ENCODE data around the gene C7orf25.

C7orf25 gene

DNA sequence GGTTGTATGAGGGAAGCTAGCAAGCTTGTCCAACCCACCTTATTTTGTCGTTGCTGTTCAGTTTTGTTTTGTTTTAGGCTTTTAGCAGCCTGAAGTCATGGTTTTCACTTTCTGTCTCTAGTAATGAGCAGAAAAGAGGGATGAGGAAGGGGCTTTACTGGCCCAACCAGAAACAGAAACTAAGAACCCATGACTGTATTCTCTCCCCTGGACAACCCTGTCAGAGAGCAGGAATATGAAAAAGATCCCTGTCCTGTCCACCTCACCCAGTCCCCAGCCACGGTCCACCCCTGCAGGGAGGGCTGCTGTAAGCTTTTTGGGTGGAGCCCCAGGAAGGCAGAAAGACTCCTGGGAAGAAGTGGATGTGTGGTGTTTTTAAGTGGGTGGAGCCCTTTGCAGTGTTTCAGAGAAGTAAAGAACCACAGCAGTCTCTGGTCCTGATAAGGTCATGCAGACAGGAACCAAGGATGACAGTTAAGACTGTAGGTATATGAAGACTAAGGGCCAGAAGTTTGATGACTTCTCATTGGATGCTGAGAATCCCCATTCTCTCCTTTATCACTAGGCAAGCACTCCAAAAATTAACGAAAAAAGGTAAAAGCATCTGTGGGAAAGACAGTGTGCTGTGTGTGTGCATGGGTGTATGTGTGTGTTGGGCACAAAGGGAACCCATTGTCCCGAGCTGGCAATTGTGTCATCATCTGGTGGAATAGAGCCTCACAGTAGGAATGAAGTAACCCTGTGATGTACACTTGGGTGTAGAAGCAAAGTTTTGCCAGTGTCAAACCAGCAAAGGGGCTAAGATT is 34.2 kb upstream of the C7orf25 start:
- Histone ChIP-seq H3K36me3 (ENCODE audit: control insufficient read depth, insufficient read depth, low read length) (no peaks in the 10 kb centered on the region), H3K27me3 (replicated peaks; ENCODE audit: control insufficient read depth, insufficient read depth, low read length, poor library complexity, severe bottlenecking) (no peaks in the 10 kb centered on the region), H3K27ac (ENCODE audit: insufficient read depth, low read length, poor library complexity, severe bottlenecking) (no peak overlapping the region), H3K9me3 (ENCODE audit: control insufficient read depth, low read length) (no peaks in the 10 kb centered on the region), H3K4me1 (ENCODE audit: control insufficient read depth, insufficient read depth, low read length, poor library complexity, severe bottlenecking) (no peaks in the 10 kb centered on the region), H3K4me3 (ENCODE audit: insufficient read depth, low read depth, low read length, poor library complexity, severe bottlenecking) (no peak overlapping the region)
- DNase-seq, result no peak

DNA sequence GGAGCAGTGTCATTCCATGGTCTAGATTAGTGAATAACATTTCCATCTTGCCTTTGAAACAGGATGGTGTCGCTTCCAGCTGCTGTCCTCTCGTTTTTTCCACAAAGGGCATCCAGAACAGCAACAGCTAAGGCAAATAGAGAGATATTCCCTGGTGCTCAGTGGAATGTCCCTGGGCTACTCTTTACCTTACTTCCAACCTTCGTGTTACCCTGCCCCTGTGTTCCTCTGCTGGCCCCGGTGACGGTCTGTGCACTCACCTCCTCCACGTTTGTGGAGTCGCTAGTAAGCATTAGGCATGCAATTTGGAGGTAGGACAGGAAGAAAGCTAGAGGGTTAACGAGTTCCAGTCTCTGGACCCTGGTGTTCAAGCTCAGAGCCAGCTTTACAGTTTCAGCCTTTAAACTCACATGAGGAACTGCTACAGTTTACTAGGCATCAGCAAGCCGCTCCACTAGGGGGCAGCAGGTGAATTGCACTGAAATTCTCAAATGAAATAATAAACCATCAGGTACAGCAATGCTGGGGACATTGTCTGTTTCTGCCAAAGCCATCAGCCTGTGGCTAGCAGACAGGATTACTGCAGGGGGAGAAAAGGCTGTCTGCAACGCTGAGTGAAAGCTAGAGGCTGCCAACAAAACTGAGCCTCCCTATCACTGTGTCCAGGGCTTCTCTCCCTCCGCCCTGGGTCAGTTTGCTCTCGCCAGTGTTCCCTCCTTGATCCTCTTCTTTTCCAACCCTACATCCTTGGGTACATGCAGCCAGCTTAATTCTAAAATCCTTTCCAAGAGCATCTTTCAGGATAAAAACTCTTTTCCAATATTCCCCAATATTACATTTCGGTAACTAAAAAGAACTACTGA is 29.3 kb upstream of the C7orf25 start:
- peak; percentile 27 to 41 (median 32) for DNase-seq
- peaks cover 20% of the 10 kb centered on the region for H3K36me3 ChIP-seq (ENCODE audit: control insufficient read depth, insufficient read depth, low read length)
- no peak overlapping the region for H3K4me3 ChIP-seq (ENCODE audit: insufficient read depth, low read depth, low read length, poor library complexity, severe bottlenecking)
- H3K4me1 ChIP-seq (ENCODE audit: control insufficient read depth, insufficient read depth, low read length, poor library complexity, severe bottlenecking), result no peaks in the 10 kb centered on the region
- no peaks in the 10 kb centered on the region for H3K9me3 ChIP-seq (ENCODE audit: control insufficient read depth, low read length)
- no peaks in the 10 kb centered on the region for H3K27me3 ChIP-seq (replicated peaks; ENCODE audit: control insufficient read depth, insufficient read depth, low read length, poor library complexity, severe bottlenecking)
- H3K27ac ChIP-seq (ENCODE audit: insufficient read depth, low read length, poor library complexity, severe bottlenecking), result no peak overlapping the region

DNA sequence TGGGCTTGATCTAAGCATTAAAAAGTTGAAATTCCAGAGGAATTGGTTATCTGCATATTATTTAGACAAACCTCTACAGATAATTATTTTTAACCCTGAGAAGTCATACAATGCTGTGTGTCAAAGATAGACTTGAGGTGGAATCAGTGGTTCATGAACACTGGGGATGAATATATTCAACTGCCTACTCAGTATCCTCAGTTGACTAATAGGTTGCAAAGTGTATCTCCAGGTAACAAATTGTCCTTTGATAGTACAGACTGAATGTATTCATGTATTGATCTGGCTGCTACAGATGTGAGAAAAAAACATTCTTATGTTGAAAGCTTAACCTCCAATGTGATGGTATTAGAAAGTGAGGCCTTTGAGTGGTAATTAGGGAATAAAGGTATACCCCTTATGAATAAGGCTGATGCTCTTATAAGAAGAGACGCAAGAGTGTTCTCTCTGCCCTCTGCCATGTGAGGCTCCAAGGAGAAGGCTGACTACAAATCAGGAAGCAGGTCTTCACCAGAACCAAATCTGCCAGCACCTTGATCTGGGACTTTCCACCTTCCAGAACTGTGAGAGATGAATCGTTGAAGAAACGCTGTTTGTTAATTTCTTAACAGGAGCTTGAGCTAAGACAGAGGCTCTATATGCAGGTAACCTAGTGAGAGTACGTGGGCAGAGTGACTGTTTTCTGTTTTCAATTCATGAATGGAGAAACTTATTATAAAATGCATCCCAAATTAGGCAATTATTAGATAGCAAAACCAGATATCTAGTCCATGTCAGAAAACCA is 27.8 kb upstream of the C7orf25 start:
- no peak overlapping the region for H3K4me3 ChIP-seq (ENCODE audit: insufficient read depth, low read depth, low read length, poor library complexity, severe bottlenecking)
- H3K4me1 ChIP-seq (ENCODE audit: control insufficient read depth, insufficient read depth, low read length, poor library complexity, severe bottlenecking), result no peaks in the 10 kb centered on the region
- no peaks in the 10 kb centered on the region for H3K27me3 ChIP-seq (replicated peaks; ENCODE audit: control insufficient read depth, insufficient read depth, low read length, poor library complexity, severe bottlenecking)
- H3K27ac ChIP-seq (ENCODE audit: insufficient read depth, low read length, poor library complexity, severe bottlenecking), result no peak overlapping the region
- no peak for DNase-seq
- peaks cover 26% of the 10 kb centered on the region for H3K36me3 ChIP-seq (ENCODE audit: control insufficient read depth, insufficient read depth, low read length)
- H3K9me3 ChIP-seq (ENCODE audit: control insufficient read depth, low read length), result no peaks in the 10 kb centered on the region

DNA sequence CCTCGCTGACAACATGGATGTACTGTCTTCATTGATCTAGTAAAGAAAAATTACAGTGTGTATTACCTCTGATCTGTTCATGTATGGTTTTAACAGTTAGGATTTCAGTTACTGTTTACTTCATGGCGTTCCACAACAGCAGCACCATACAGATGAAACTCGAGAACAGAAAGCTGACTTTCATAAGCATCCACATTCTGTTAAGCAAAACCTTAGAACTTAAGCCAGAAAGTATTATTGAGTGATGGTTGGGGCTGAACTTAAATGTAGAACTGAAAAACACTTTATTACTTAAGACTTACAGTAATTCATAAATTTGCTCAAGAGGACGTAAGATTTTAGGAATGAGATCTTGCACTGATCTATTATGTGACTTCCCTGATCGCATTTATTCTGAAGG is 24.0 kb upstream of the C7orf25 start:
- peaks cover 26% of the 10 kb centered on the region for H3K36me3 ChIP-seq (ENCODE audit: control insufficient read depth, insufficient read depth, low read length)
- peaks cover 9% of the 10 kb centered on the region for H3K4me1 ChIP-seq (ENCODE audit: control insufficient read depth, insufficient read depth, low read length, poor library complexity, severe bottlenecking)
- H3K27me3 ChIP-seq (replicated peaks; ENCODE audit: control insufficient read depth, insufficient read depth, low read length, poor library complexity, severe bottlenecking), result no peaks in the 10 kb centered on the region
- H3K9me3 ChIP-seq (ENCODE audit: control insufficient read depth, low read length), result no peaks in the 10 kb centered on the region
- DNase-seq, result no peak
- H3K27ac ChIP-seq (ENCODE audit: insufficient read depth, low read length, poor library complexity, severe bottlenecking), result no peak overlapping the region
- no peak overlapping the region for H3K4me3 ChIP-seq (ENCODE audit: insufficient read depth, low read depth, low read length, poor library complexity, severe bottlenecking)

DNA sequence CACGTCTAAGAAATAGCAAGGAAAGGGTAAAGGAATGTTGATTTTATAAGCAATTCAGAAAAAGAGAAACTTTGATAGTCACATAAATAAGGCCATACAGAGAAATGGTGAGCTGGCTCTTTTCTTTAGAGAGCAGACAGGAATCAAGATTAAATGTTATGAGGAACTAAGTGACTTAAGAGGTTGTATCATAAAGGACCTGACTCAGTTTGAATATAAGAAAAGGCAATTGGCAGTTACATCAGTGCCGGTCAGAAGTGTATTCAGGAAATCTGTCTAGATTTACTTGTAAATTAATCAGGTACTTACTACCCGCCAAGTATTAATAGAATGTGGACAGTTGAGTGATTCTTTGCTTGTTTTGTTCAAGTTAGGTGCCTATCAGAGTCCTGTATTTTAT is 22.4 kb upstream of the C7orf25 start:
- no peaks in the 10 kb centered on the region for H3K27me3 ChIP-seq (replicated peaks; ENCODE audit: control insufficient read depth, insufficient read depth, low read length, poor library complexity, severe bottlenecking)

DNA sequence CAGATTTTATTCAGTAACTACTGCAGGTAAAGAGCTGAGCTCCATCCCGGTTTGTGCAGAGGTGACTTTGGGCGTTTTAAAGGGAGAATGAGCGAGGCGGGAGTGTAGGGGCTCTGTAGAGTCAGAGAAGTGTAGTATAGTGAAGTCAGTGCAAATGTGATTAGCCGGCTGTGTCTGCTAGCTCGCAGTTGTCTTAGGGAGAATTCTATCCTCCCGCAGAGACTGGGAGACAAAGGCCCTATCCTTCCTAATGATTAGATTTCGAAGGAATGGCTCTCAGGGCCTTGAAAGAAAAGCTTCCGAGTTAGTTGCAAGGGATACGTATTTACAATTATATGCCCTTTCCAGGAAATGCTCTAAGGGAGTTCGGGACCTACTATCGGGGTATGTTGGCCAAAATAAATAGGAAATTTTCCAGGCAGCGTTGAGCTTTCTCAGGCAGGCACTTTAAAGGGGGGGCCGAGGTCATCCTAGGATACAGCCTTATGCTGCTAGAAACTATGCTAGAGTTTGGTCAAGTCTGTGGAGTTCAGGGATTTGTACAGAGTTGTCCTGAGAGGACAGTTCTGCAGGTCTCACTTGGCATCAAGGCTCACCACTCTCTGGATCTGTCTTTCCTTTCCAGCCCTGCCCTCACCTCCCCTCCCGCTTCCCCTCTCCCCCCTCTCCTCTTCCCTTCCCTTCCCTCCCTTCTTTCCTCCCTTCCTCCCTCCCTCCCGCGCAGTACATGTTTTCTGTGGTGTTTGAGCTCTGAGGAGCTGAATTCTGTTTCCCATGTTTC is 21.1 kb upstream of the C7orf25 start:
- DNase-seq, result no peak

More for the DNA sequence above, 22.4 kb upstream of the C7orf25 start:
- peaks cover 22% of the 10 kb centered on the region for H3K36me3 ChIP-seq (ENCODE audit: control insufficient read depth, insufficient read depth, low read length)
- no peaks in the 10 kb centered on the region for H3K9me3 ChIP-seq (ENCODE audit: control insufficient read depth, low read length)
- DNase-seq, result no peak
- no peak overlapping the region for H3K4me3 ChIP-seq (ENCODE audit: insufficient read depth, low read depth, low read length, poor library complexity, severe bottlenecking)
- no peak overlapping the region for H3K27ac ChIP-seq (ENCODE audit: insufficient read depth, low read length, poor library complexity, severe bottlenecking)
- peaks cover 23% of the 10 kb centered on the region for H3K4me1 ChIP-seq (ENCODE audit: control insufficient read depth, insufficient read depth, low read length, poor library complexity, severe bottlenecking)

DNA sequence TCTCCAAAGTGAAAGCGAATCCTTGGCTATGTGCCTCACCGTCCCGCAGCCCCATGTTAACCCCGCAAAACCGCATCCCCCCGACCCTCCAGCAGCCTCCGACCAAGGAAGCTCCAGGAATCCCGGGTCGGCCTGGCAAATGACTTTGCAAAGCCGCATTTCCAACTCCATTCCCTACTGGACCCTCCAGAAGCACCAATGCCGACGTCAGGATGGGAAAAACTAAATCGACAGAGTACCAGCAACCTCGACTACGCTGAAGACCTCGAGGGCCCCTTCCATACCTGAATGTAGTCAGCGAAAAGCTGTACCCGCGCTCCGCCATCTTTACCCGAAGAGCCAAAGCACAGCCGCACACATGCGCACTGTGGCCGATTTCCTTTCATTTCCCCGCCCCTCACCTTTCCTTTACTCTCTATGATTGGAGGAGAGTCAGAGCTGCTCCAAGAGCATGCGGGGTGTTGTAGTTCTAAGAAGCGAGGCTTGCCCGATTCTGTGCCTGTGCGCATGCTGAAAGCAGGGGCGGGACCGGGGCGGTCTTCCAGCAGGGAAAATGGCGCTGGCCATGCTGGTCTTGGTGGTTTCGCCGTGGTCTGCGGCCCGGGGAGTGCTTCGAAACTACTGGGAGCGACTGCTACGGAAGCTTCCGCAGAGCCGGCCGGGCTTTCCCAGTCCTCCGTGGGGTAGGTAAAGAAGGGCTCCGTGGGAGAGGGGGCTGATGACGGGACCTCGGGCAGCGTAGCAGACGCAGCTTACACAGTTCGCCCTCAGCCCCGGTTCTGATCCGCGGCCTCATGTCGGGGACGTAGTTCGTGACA is 20.2 kb upstream of the C7orf25 start, which contains the start of the genes MRPL32 and PSMA2:
Gene MRPL32 (plus strand): TSS at position 543 of the 818 bp plus-strand sequence. CDS start 11 bp downstream, at position 554.
Gene PSMA2 (minus strand): TSS at position 341 of the 818 bp plus-strand sequence. CDS start 16 bp downstream, at position 325.
- Histone ChIP-seq H3K36me3 (ENCODE audit: control insufficient read depth, insufficient read depth, low read length) (peaks cover 10% of the 10 kb centered on the region), H3K27me3 (replicated peaks; ENCODE audit: control insufficient read depth, insufficient read depth, low read length, poor library complexity, severe bottlenecking) (no peaks in the 10 kb centered on the region), H3K9me3 (ENCODE audit: control insufficient read depth, low read length) (no peaks in the 10 kb centered on the region), H3K27ac (ENCODE audit: insufficient read depth, low read length, poor library complexity, severe bottlenecking) (peak within 1 kb of the TSS; percentile 77), H3K4me3 (ENCODE audit: insufficient read depth, low read depth, low read length, poor library complexity, severe bottlenecking) (peak within 1 kb of the TSS; percentile 69), H3K4me1 (ENCODE audit: control insufficient read depth, insufficient read depth, low read length, poor library complexity, severe bottlenecking) (peaks cover 24% of the 10 kb centered on the region)
- DNase-seq, result peak; percentile 90 to 93 (median 93)

More for the DNA sequence above, 21.1 kb upstream of the C7orf25 start:
- Histone ChIP-seq H3K4me1 (ENCODE audit: control insufficient read depth, insufficient read depth, low read length, poor library complexity, severe bottlenecking) (peaks cover 24% of the 10 kb centered on the region), H3K4me3 (ENCODE audit: insufficient read depth, low read depth, low read length, poor library complexity, severe bottlenecking) (peak overlapping the region; percentile 69), H3K9me3 (ENCODE audit: control insufficient read depth, low read length) (no peaks in the 10 kb centered on the region), H3K27me3 (replicated peaks; ENCODE audit: control insufficient read depth, insufficient read depth, low read length, poor library complexity, severe bottlenecking) (no peaks in the 10 kb centered on the region), H3K36me3 (ENCODE audit: control insufficient read depth, insufficient read depth, low read length) (peaks cover 18% of the 10 kb centered on the region), H3K27ac (ENCODE audit: insufficient read depth, low read length, poor library complexity, severe bottlenecking) (peak overlapping the region; percentile 77)

DNA sequence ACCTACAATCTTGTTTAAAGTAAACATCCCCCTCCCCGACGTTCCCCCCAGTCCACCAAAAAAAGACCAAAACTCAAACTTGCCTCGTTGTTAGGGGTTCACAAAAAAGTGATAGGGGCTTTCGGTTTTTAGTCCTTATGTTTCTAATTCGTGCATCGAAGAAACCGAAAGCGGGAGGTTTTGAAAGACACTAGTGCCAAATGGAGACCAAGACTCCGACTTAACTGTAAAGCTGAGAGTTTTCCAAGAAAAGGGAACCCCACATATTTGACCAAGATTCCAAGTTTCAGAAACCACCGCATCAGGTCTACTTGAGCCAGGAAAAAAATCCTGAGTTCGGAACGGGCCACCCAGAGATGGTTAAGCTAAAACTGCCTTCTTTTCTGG is 19.6 kb upstream of the C7orf25 start:
- Histone ChIP-seq H3K4me1 (ENCODE audit: control insufficient read depth, insufficient read depth, low read length, poor library complexity, severe bottlenecking) (peaks cover 24% of the 10 kb centered on the region), H3K4me3 (ENCODE audit: insufficient read depth, low read depth, low read length, poor library complexity, severe bottlenecking) (peak overlapping the region; percentile 69), H3K9me3 (ENCODE audit: control insufficient read depth, low read length) (no peaks in the 10 kb centered on the region), H3K36me3 (ENCODE audit: control insufficient read depth, insufficient read depth, low read length) (peaks cover 7% of the 10 kb centered on the region), H3K27ac (ENCODE audit: insufficient read depth, low read length, poor library complexity, severe bottlenecking) (peak overlapping the region; percentile 77), H3K27me3 (replicated peaks; ENCODE audit: control insufficient read depth, insufficient read depth, low read length, poor library complexity, severe bottlenecking) (no peaks in the 10 kb centered on the region)
- no peak for DNase-seq
